ENCODE data around the gene AGBL5.
A peak's percentile ranks its signal among the peaks of the same experiment; 100 is the strongest.

The AGBL5 gene

GRCh38 chr2:27095427-27095744 lies 43.9 kb downstream of the AGBL5 start:
- TF ChIP-seq CTCF (IDR thresholded peaks at IDR 0.05; ENCODE audit: low read length, missing control alignments) = no peak
- H3K4me3 ChIP-seq (replicated peaks; ENCODE audit: low read depth, low read length) = no peak overlapping the region
- DNase-seq (ENCODE audit: low read depth) = no peak

GRCh38 chr2:27095745-27096651 lies 44.5 kb downstream of the AGBL5 start:
- peak overlapping the region; percentile 26 for H3K4me3 ChIP-seq (replicated peaks; ENCODE audit: low read depth, low read length)
- no peak for TF ChIP-seq CTCF (IDR thresholded peaks at IDR 0.05; ENCODE audit: low read length, missing control alignments)
- peak; percentile 68 for DNase-seq (ENCODE audit: low read depth)

- DNase-seq (ENCODE audit: low read depth) = no peak
These were observed 45.4 kb downstream of the AGBL5 start for GRCh38 chr2:27096748-27097297.

GRCh38 chr2:27097341-27097740 lies 45.9 kb downstream of the AGBL5 start:
- H3K4me3 ChIP-seq (replicated peaks; ENCODE audit: low read depth, low read length) = no peak overlapping the region
- no peak for TF ChIP-seq CTCF (IDR thresholded peaks at IDR 0.05; ENCODE audit: low read length, missing control alignments)
- no peak for DNase-seq (ENCODE audit: low read depth)

More at GRCh38 chr2:27096748-27097297, 45.4 kb downstream of the AGBL5 start:
- no peak for TF ChIP-seq CTCF (IDR thresholded peaks at IDR 0.05; ENCODE audit: low read length, missing control alignments)
- no peak overlapping the region for H3K4me3 ChIP-seq (replicated peaks; ENCODE audit: low read depth, low read length)

GRCh38 chr2:27099334-27099955 lies 48.0 kb downstream of the AGBL5 start:
- no peak for DNase-seq (ENCODE audit: low read depth)
- H3K4me3 ChIP-seq (replicated peaks; ENCODE audit: low read depth, low read length) = no peak overlapping the region
- no peak for TF ChIP-seq CTCF (IDR thresholded peaks at IDR 0.05; ENCODE audit: low read length, missing control alignments)

GRCh38 chr2:27100036-27100435 lies 48.6 kb downstream of the AGBL5 start:
- DNase-seq (ENCODE audit: low read depth) = no peak
- H3K4me3 ChIP-seq (replicated peaks; ENCODE audit: low read depth, low read length) = no peak overlapping the region
- no peak for TF ChIP-seq CTCF (IDR thresholded peaks at IDR 0.05; ENCODE audit: low read length, missing control alignments)
